ENCODE measurements around the gene LYPD6B.

DNA sequence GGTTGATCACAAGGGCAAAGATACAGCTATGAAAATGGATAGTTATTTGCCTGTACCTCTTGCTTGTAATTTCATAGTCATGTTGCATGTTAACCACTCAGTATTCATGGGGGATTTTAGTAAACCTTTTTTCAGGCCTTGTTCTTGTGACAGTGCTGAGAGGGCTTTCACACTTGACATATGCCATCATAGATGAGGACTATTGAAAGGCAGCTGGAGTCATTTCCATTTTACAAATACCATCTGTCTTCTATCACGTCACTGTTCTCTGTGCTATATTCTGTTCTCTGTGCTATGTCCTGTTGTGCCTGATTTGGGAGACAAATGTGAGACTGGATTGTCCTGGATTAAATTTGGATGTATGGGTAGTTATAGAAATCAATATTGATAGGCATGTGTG lies 131.7 kb downstream of the LYPD6B start:
- no peak for TF ChIP-seq EZH2 (IDR thresholded peaks at IDR 0.05)
- no peak for TF ChIP-seq POLR2AphosphoS5 (IDR thresholded peaks at IDR 0.05; ENCODE audit: borderline replicate concordance, low read depth, low read length)
- no peak for TF ChIP-seq FOXP2 (optimal IDR thresholded peaks at IDR 0.05; ENCODE audit: control extremely low read depth, extremely low read length, insufficient read depth)
